HL-60/S4 treated with phorbol 12-myristate 13-acetate at 8.2 ng/mL for 4 days and 3 days (cell line): ENCODE measurements around the gene MYH14.
"Not testable (repeated sequence)": the region's sequence is repeated elsewhere in the genome, so short reads cannot be mapped to it uniquely, and the experiment has no call there.

ENCODE experiments used
- in situ Hi-C: fragments of 300-500 bp; cut with MboI; formaldehyde crosslinking; loops from 2 replicates; pipeline ENCODE4 v1.15.0; 2022; ENCODE audit warnings: low sequenced_read_pairs

Gene MYH14

GRCh38 chr19:50223439-50223716 is 20.0 kb downstream of the MYH14 start:
- in situ Hi-C loops = no loop called here

- in situ Hi-C loops = no loop called here
Observed at GRCh38 chr19:50224986-50225747, 21.7 kb downstream of the MYH14 start.

- in situ Hi-C loops = no loop called here
Observed at GRCh38 chr19:50226536-50226935, 23.1 kb downstream of the MYH14 start.

- in situ Hi-C loops = not testable (repeated sequence)
Observed at GRCh38 chr19:50228153-50228552, 24.7 kb downstream of the MYH14 start.

GRCh38 chr19:50230379-50231351 is 27.2 kb downstream of the MYH14 start:
- in situ Hi-C loops = no loop called here

GRCh38 chr19:50231417-50231816 is 28.0 kb downstream of the MYH14 start:
- in situ Hi-C loops = not testable (repeated sequence)

GRCh38 chr19:50231821-50232220 is 28.4 kb downstream of the MYH14 start:
- in situ Hi-C loops = no loop called here

- in situ Hi-C loops = no loop called here
Observed at GRCh38 chr19:50232600-50232999, 29.2 kb downstream of the MYH14 start.

- in situ Hi-C loops = no loop called here
Observed at GRCh38 chr19:50233308-50233910, 30.0 kb downstream of the MYH14 start.

- in situ Hi-C loops = not testable (repeated sequence)
Observed at GRCh38 chr19:50237493-50237892, 34.1 kb downstream of the MYH14 start.

GRCh38 chr19:50238043-50238442 is 34.6 kb downstream of the MYH14 start:
- in situ Hi-C loops = no loop called here

GRCh38 chr19:50239921-50240590 is 36.6 kb downstream of the MYH14 start:
- in situ Hi-C loops = no loop called here

- in situ Hi-C loops = no loop called here
Observed at GRCh38 chr19:50242581-50242980, 39.2 kb downstream of the MYH14 start.

GRCh38 chr19:50244695-50245094 is 41.3 kb downstream of the MYH14 start:
- in situ Hi-C loops = no loop called here

- in situ Hi-C loops = no loop called here
Observed at GRCh38 chr19:50248413-50248812, 45.0 kb downstream of the MYH14 start.

- in situ Hi-C loops = no loop called here
Observed at GRCh38 chr19:50248826-50249225, 45.4 kb downstream of the MYH14 start.

GRCh38 chr19:50249636-50250035 is 46.2 kb downstream of the MYH14 start:
- in situ Hi-C loops = no loop called here

GRCh38 chr19:50250450-50251136 is 47.2 kb downstream of the MYH14 start:
- in situ Hi-C loops = no loop called here

- in situ Hi-C loops = no loop called here
Observed at GRCh38 chr19:50252111-50252886, 48.9 kb downstream of the MYH14 start.

GRCh38 chr19:50252887-50253268 is 49.5 kb downstream of the MYH14 start:
- in situ Hi-C loops = no loop called here
